ENCODE data around the gene BICD2. TPM values are rescaled to one million over a fixed set of nuclear protein-coding genes. Genes with fewer than 3 reads are reported as not detected.

BICD2 gene
- total RNA-seq, 1 experiment from 2014 or later: 34.3 TPM

DNA sequence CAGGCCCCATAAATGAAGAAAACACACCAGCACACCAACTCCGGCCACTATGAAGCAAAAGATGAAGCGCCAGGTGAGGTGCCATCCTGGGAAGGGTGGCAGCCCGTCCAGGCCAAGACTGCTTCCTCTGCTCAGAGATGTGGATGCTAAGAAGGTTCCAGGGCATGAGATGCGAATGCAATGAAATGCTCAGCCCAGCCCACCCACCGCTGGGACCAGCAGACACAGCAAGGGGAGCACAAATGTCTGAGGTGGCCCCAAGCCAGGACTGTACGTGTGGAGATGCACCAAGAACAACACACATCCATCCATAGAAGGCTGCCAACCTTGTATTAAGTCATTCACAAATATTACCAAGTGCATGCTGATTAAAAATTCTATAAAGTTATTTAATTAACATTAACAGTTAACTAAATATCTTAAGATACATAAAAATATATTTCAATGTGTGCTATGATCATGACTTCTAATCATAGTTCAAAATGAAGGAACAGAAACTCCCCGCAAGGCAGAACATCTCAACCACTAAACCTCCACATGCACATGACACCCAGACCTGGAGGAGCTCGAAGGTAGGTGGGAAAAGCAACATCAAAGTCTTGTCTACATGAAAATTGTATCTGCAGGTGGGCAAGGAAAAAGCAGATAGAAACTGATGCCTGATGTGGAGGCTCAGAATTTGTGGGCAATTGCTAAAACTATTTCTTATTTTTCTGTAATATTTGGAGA is 43.7 kb downstream of the BICD2 start:
- H3K4me3 ChIP-seq (ENCODE audit: insufficient read depth, low read depth, low read length): no peak overlapping the region
- H3K36me3 ChIP-seq (replicated peaks; ENCODE audit: control insufficient read depth, insufficient read depth, low read length): peaks cover 40% of the 10 kb centered on the region
- DNase-seq: no peak
- H3K27me3 ChIP-seq (ENCODE audit: control insufficient read depth, insufficient read depth, low read length): no peaks in the 10 kb centered on the region

DNA sequence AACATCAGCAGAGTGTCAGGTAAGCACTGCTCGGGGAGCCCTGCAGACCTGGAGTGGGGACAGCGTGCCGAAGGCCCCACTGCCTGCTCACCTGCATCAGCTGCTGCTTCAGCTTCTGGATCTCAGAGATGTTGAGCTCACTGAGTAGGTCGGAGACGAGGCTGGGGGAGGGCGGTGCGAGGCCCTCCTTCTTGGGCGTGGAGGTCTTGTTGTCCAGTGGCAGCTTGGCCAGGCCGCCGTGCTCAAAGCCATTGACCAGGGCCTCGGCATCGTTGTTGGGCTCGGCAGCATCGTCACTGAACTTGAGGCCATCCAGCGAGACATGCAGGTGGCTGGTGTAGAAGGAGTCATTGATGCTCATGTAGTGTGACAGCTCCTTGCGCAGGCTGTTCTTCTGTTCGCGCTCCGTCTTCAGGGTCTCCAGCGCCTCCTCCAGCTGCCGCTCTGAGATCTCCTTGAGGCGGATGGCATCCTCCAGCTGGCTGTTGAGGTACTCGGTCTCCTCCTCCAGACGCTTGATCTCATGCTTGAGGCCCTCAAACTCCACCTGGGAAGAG is 44.3 kb downstream of the BICD2 start:
- H3K27me3 ChIP-seq (ENCODE audit: control insufficient read depth, insufficient read depth, low read length): no peaks in the 10 kb centered on the region
- DNase-seq: no peak
- peaks cover 45% of the 10 kb centered on the region for H3K36me3 ChIP-seq (replicated peaks; ENCODE audit: control insufficient read depth, insufficient read depth, low read length)
- H3K4me3 ChIP-seq (ENCODE audit: insufficient read depth, low read depth, low read length): no peak overlapping the region

DNA sequence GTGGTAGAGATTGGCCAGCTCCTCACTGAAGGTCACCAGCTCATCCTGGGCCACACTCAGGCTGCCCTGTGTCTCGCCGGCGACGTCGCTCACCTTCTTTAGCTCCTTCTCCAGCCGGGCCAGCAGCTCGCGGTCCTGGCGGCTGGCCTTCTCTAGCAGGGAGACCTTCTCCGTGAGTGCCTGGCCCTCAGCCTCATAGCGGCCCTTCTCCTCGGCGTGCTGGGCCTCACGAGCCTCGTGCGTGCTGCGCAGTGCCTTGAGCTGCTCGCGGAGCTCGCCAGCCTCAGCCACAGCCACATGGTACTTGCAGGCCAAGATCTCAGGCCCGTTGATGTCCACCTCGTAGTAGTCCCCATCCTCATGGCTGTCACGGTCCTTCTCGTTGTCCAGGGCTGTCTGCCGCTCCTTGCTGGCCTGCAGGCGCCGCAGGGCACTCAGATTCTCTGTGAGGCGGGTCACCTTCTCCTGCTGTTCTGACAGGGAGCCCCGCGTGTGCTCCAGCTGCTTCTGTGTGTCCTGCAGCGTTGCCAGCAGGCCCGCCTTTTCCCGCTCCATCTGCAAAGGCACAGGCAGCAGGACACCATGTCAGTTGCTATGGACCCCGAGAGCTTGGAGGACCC is 45.5 kb downstream of the BICD2 start:
- DNase-seq: no peak
- Histone ChIP-seq H3K27me3 (ENCODE audit: control insufficient read depth, insufficient read depth, low read length) (no peaks in the 10 kb centered on the region), H3K4me3 (ENCODE audit: insufficient read depth, low read depth, low read length) (no peak overlapping the region), H3K36me3 (replicated peaks; ENCODE audit: control insufficient read depth, insufficient read depth, low read length) (peaks cover 53% of the 10 kb centered on the region)

DNA sequence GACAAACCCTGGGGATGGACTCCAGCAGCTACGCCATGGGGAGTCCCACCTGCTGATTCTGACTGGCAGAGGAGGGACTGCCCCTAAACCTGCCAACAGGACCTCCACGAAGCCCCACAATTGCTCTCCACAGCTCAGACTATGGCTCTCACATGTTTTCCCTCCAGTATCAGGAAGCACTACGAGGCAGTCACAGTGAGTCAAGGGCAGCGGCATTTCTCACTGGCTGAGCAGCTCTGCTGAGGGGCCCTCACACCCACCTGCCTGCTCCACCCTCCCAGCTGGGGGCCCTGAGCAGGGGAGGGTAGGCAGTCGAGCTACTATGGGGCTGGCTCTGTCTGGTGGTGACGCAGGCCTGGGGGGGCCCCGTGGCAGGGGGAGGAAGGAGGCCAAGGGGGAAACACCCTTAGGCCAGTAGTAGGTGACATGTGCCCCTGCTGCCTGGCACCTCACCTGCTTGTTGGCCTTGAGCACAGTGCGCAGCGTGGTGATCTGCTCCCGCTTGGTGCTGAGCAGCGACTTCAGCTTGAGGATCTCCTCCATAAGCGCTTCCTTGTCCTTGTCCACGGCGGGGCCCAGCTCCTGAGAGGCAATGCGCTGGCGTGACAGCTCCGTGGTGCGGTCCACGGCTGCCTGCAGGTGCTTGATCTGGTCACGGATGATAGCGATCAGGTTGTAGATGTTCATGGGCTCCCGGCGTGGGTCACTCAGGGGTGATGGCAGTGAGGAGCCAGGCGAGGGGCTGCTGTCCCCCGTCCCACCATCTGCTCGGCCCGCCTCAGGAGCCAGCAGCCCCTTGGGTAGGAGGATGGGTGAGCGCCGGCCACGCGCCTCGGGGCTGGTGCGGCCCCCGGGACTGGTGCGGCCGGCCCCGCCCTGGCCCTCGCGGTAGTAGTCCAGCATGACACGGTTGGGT is 46.3 kb downstream of the BICD2 start:
- Histone ChIP-seq H3K36me3 (replicated peaks; ENCODE audit: control insufficient read depth, insufficient read depth, low read length) (peaks cover 59% of the 10 kb centered on the region), H3K27me3 (ENCODE audit: control insufficient read depth, insufficient read depth, low read length) (no peaks in the 10 kb centered on the region), H3K4me3 (ENCODE audit: insufficient read depth, low read depth, low read length) (no peak overlapping the region)
- peak; percentile 48 for DNase-seq

DNA sequence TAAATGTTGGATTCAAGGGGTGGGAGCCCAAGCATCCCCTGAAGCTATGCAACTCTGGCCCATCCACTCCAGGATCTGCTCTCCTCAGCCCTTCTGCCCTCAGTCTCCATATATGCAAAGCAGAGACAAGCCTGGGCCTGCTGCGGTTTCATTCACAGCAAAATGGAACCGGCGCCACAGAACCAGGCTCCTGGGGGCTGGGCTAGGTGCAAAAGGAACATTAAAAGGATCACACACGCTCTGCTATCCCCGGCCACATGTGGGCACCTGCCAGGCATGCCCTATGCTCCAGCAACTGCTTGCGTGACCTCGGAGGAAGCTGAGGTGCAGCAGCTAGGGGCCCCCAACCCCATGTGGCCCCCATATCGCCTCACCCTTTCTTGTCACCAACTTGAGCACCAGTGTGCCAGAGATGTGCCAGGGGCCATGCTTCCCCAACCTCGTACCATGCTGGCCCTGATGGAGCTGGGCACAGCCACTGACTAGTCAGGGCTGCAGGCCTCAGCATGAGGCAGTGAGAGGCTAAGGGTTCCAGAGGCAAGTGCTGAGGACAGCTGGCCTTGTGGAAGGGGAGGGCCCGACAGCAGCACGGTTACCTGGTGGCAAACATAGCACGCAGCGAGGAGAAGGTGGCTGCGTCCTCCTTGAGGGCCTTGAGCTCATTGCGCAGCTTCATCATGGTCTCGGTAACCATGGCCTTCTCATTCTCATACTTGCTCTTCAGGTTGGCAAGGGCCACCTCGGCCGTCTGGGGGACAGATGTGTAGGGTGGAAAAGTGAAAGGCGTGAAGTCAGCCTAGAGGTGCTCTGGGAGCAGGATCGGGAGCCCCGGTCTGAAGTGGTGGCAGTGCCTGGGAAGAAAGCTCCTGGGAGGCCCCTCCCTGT is 47.2 kb downstream of the BICD2 start:
- H3K36me3 ChIP-seq (replicated peaks; ENCODE audit: control insufficient read depth, insufficient read depth, low read length): peaks cover 60% of the 10 kb centered on the region
- H3K27me3 ChIP-seq (ENCODE audit: control insufficient read depth, insufficient read depth, low read length): no peaks in the 10 kb centered on the region
- DNase-seq: no peak
- no peak overlapping the region for H3K4me3 ChIP-seq (ENCODE audit: insufficient read depth, low read depth, low read length)

DNA sequence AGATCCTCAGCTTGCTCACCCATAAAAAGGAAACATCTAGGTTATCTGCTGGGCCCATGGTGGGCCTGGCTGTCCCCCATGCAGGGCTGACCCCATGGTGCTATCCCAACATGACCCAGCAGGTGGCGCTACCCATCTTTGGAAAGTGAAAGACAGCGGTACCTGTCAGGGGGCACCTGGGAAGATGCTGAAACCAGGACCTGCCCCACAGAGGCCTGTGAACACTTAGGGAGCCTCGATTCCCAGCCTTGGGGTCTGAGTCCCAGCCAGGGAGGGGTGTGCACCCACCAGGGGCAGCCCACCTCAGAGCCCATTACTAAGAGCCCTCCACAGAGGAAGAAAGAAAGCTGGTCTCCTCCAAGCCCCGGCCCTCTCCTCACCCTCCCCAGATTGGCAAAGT is 48.1 kb downstream of the BICD2 start:
- Histone ChIP-seq H3K36me3 (replicated peaks; ENCODE audit: control insufficient read depth, insufficient read depth, low read length) (peaks cover 54% of the 10 kb centered on the region), H3K4me3 (ENCODE audit: insufficient read depth, low read depth, low read length) (no peak overlapping the region), H3K27me3 (ENCODE audit: control insufficient read depth, insufficient read depth, low read length) (no peaks in the 10 kb centered on the region)
- peak; percentile 95 for DNase-seq

DNA sequence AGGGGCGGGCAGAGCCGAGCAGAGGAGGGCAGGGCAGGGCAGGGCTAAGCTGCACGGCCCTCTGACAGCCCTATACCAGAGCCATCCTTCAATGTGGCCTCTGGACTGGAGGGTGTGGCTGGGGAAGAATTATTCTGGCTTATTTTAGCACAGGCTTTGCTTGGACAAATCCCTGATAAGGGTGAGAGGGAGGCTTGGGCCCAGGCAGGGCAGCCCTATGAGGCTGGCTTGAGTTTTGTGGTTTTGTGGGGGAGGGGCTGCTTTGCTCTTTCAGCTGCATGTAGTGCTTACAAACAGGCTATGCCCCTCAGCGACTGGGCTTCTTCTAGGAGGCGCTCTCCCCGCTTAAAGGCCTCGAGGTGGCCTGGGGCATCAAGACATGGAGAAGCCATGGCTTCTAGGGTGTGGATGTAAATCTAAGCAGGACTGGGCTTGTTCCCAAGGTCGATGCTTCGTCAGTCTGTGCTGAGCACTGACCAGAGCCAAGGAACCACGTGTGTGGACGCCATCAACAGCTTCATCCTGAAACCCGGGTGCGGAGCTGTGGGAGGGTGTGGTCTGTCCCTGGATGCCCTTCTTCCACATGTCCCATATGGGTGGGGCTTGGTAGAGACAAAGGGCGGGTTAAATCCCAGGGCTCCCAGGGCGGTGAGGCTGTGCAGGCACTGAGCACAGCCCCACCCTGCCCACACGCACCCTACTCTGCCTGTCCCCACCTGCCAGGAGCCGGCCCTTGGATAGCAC is 49.0 kb downstream of the BICD2 start:
- no peaks in the 10 kb centered on the region for H3K27me3 ChIP-seq (ENCODE audit: control insufficient read depth, insufficient read depth, low read length)
- no peak overlapping the region for H3K4me3 ChIP-seq (ENCODE audit: insufficient read depth, low read depth, low read length)
- peaks cover 53% of the 10 kb centered on the region for H3K36me3 ChIP-seq (replicated peaks; ENCODE audit: control insufficient read depth, insufficient read depth, low read length)
- no peak for DNase-seq

DNA sequence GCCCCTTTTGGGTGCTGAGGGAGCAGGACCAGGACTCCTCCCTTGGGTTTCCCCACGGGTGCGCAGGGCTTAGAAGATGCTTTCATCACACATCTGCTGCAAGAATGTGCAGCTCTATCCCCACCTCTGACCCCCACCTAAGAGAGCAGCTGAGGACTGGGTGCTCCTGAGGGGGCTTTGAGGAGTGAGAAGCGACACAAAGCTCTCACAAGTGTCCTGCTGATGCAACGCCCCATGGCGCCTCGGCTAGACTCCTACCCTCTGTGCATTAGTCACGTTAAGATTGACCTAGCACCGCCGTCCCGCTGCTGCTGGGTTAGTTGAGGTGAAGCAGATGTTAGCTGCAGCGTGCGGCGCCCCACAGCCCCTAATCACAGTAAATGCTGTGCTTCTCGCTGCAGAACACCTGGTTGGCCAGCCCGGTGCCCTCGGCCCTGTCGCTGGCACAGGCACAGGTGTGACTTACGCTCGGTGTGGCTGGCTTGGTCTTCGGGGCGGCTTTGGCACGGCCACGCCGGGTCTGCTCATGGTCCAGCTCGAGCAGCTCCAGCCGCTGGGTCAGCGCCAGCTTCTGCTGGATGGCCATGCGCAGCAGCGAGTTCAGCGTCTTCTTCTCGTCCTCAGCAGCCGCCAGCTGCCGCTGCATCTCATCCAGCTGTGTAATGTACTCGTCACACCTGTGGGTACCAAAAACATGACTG is 49.7 kb downstream of the BICD2 start:
- Histone ChIP-seq H3K4me3 (ENCODE audit: insufficient read depth, low read depth, low read length) (no peak overlapping the region), H3K27me3 (ENCODE audit: control insufficient read depth, insufficient read depth, low read length) (no peaks in the 10 kb centered on the region), H3K36me3 (replicated peaks; ENCODE audit: control insufficient read depth, insufficient read depth, low read length) (peaks cover 48% of the 10 kb centered on the region)
- peak; percentile 30 for DNase-seq

DNA sequence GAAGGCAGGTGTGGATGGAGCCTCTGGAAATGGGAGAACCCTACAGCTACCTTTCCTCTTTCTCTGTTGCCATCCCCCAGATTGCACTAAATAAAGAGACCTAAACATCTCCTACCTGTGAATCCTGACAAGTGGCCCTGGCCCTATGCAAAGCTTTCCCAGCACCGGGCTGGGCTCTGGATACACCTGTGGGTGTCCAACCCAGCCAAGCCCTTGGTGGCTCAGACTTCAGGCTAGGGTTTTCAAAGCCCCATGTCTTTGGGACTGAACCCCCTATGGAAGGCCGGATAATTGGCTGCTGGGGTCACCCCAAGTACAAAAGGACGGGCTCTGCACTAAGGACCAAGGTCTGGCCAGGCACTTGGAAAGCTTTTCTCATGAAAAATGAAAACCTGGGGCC is 50.6 kb downstream of the BICD2 start:
- no peak for DNase-seq
- Histone ChIP-seq H3K27me3 (ENCODE audit: control insufficient read depth, insufficient read depth, low read length) (no peaks in the 10 kb centered on the region), H3K36me3 (replicated peaks; ENCODE audit: control insufficient read depth, insufficient read depth, low read length) (peaks cover 42% of the 10 kb centered on the region), H3K4me3 (ENCODE audit: insufficient read depth, low read depth, low read length) (no peak overlapping the region)

DNA sequence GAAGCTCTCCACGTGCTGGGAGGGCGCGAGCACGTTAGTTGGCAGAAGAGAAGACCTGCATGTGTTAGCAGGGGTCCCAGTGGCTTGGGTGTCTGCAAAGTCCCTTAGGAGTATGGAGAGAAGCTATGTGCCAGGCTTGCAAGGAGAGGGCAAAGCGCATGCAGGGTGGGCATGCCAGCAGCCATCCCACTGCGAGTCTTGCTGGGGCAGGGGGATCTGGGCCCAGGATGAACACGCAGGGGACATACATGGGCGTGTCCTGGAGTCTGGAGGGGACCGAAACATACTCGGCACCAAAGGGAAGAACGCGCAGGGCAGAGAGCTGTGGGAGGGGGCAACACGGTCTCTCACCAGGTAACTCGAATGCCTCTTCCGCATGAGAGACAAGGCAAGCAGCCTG is 51.1 kb downstream of the BICD2 start:
- Histone ChIP-seq H3K27me3 (ENCODE audit: control insufficient read depth, insufficient read depth, low read length) (no peaks in the 10 kb centered on the region), H3K4me3 (ENCODE audit: insufficient read depth, low read depth, low read length) (no peak overlapping the region), H3K36me3 (replicated peaks; ENCODE audit: control insufficient read depth, insufficient read depth, low read length) (peaks cover 42% of the 10 kb centered on the region)
- DNase-seq: peak; percentile 26

DNA sequence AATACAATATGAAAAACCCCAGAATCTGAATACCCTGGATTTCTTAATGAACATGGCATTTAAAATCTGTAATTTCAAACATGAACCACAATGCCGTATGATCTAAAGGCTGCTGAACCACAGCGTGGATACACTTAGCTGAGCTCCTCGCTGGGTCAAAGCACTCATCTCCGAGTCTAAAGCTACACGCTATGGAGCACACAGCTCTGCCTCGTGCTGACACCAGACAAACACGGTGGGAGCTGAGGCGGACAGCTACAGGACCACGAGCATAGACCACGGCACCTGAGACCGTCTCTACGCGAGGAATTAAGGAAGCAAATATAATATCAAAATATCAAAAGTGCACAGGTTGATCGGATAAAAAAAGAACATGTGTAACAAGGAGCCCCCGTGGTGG is 51.9 kb downstream of the BICD2 start:
- H3K36me3 ChIP-seq (replicated peaks; ENCODE audit: control insufficient read depth, insufficient read depth, low read length): peaks cover 36% of the 10 kb centered on the region
- no peaks in the 10 kb centered on the region for H3K27me3 ChIP-seq (ENCODE audit: control insufficient read depth, insufficient read depth, low read length)

DNA sequence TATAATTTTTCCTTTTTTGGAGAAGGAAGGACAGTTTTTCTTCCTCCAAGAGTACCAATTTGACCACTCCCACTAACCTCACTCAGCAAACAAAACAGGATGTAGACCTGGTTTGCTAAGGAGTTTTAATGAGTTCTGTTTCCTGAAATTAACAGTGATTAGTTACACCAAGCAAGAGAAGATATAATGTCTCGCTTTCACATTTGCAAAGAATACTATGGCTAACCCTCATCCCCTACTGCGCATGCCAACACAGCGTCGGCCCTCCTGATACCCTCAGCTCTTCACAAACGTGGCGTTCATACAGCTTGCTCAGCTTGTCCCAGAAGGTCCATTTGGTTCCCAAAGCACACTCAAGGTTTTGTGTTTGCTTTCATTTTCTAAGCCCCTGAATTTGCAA is 52.8 kb downstream of the BICD2 start:
- H3K27me3 ChIP-seq (ENCODE audit: control insufficient read depth, insufficient read depth, low read length): no peaks in the 10 kb centered on the region
- H3K36me3 ChIP-seq (replicated peaks; ENCODE audit: control insufficient read depth, insufficient read depth, low read length): peaks cover 28% of the 10 kb centered on the region
- no peak overlapping the region for H3K4me3 ChIP-seq (ENCODE audit: insufficient read depth, low read depth, low read length)
- no peak for DNase-seq

More for the DNA sequence above, 51.9 kb downstream of the BICD2 start:
- DNase-seq: no peak
- H3K4me3 ChIP-seq (ENCODE audit: insufficient read depth, low read depth, low read length): no peak overlapping the region

DNA sequence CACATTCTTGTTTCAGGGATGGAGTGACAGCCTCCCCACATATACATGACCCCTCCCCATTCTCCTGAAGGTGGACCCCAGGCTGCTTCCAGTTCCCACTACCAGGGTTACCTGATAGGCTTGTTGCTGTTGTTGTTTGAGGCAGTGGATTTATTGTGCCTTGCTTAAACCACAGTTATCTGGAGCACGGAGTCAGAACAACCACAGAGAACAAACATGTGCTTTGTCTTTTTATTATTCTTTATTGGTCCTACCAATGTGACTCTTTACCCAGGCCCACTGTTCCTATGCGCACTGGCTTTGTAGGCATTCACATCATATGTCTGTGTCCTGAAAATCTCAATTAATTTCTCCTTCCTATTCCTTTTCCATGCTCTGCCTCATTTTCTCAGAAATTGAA is 53.5 kb downstream of the BICD2 start:
- no peak for DNase-seq
- no peaks in the 10 kb centered on the region for H3K27me3 ChIP-seq (ENCODE audit: control insufficient read depth, insufficient read depth, low read length)
- H3K36me3 ChIP-seq (replicated peaks; ENCODE audit: control insufficient read depth, insufficient read depth, low read length): peaks cover 26% of the 10 kb centered on the region
- H3K4me3 ChIP-seq (ENCODE audit: insufficient read depth, low read depth, low read length): no peak overlapping the region
